Breast epithelium (tissue), 3 donors: ENCODE measurements around the gene DNMBP.

Source experiments
- POLR2A ChIP-seq: fragments of 450-650 bp; IDR thresholded peaks from one replicate; pipeline ENCODE4 v1.6.1; 2016; ENCODE audit warnings: antibody characterized with exemption, mild to moderate bottlenecking, moderate library complexity
- TF ChIP-seq, protein P1 (sequence below), 3 donors: fragments of 450-650 bp; IDR thresholded peaks; one replicate each; pipeline ENCODE4 v1.5.1; 2016 to 2017; ENCODE audit warnings: antibody characterized with exemption in 3 of 3, mild to moderate bottlenecking in 3 of 3, moderate library complexity in 3 of 3

DNA sequence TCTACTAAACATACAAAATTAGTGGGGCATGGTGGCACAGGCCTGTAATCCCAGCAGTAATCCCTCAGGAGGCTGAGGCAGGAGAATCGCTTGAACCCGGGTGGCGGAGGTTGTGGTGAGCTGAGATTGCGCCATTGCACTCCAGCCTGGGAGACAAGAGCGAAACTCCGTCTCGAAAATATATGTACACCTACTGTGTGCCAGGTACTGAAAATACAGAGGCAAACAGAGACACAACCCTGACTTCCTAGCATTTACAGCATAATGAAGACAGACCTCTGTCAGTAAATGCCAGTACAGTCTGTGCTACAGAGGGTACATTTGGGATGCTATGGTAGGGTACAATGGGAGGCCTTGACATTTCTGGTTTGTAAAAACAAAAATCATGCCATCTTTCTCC, 160.7 kb downstream of the DNMBP start:
- TF ChIP-seq, protein P1, sequence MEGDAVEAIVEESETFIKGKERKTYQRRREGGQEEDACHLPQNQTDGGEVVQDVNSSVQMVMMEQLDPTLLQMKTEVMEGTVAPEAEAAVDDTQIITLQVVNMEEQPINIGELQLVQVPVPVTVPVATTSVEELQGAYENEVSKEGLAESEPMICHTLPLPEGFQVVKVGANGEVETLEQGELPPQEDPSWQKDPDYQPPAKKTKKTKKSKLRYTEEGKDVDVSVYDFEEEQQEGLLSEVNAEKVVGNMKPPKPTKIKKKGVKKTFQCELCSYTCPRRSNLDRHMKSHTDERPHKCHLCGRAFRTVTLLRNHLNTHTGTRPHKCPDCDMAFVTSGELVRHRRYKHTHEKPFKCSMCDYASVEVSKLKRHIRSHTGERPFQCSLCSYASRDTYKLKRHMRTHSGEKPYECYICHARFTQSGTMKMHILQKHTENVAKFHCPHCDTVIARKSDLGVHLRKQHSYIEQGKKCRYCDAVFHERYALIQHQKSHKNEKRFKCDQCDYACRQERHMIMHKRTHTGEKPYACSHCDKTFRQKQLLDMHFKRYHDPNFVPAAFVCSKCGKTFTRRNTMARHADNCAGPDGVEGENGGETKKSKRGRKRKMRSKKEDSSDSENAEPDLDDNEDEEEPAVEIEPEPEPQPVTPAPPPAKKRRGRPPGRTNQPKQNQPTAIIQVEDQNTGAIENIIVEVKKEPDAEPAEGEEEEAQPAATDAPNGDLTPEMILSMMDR (IDR thresholded peaks at IDR 0.05): no peak
- TF ChIP-seq POLR2A: no peak
